Measurements from ENCODE around the gene ZFAND2B. TPM values are rescaled to one million over a fixed set of nuclear protein-coding genes. Genes with fewer than 3 reads are reported as not detected.

ZFAND2B gene
- total and polyA plus RNA-seq, 2 experiments from 2014 or later = 16.3 to 30.0 TPM

- Histone ChIP-seq H2AFZ (no peak overlapping the region), H3K9me2 (ENCODE audit: insufficient read depth) (no peaks in the 10 kb centered on the region), H4K20me1 (replicated peaks; ENCODE audit: insufficient read depth) (no peaks in the 10 kb centered on the region; the same call in 1 of the 2 replicates), H3K27ac (ENCODE audit: low read depth) (no peak overlapping the region), H3K79me2 (replicated peaks; ENCODE audit: insufficient read depth) (no peaks in the 10 kb centered on the region), H3F3A (replicated peaks; ENCODE audit: low read depth) (0 out of 2 replicates have a peak, but pooled peaks cover 3% of the 10 kb centered on the region), H3K4me3 (no peak overlapping the region), H3K36me3 (ENCODE audit: insufficient read depth) (no peaks in the 10 kb centered on the region), H3K4me2 (no peak overlapping the region), H3K27me3 (ENCODE audit: insufficient read depth) (no peaks in the 10 kb centered on the region), H3K4me1 (ENCODE audit: insufficient read depth) (no peaks in the 10 kb centered on the region)
- no peaks in the 10 kb centered on the region for H3K27me3 Mint-ChIP-seq (ENCODE audit: insufficient read depth, low read depth, poor library complexity)
- ATAC-seq = no peak
- H3K4me1 Mint-ChIP-seq = no peaks in the 10 kb centered on the region
- H3K27ac Mint-ChIP-seq = no peak overlapping the region
- no peak for DNase-seq (ENCODE audit: low spot score)
- H3K36me3 Mint-ChIP-seq (ENCODE audit: low read depth) = peaks cover 8% of the 10 kb centered on the region
- TF ChIP-seq ZNF114 (CRISPR knock-in tag; IDR thresholded peaks at IDR 0.05) (no peak), JUNB (IDR thresholded peaks at IDR 0.05; ENCODE audit: unreplicated experiment) (no peak), EZH2 (IDR thresholded peaks at IDR 0.05; ENCODE audit: low read depth, unreplicated experiment) (no peak), STAT1 (IDR thresholded peaks at IDR 0.05; ENCODE audit: unreplicated experiment) (no peak), REST (IDR thresholded peaks at IDR 0.05; ENCODE audit: unreplicated experiment) (no peak), CREB1 (CRISPR knock-in tag; IDR thresholded peaks at IDR 0.05; ENCODE audit: low read depth) (no peak), EZH2phosphoT487 (IDR thresholded peaks at IDR 0.05; ENCODE audit: unreplicated experiment) (no peak), ZNF462 (CRISPR knock-in tag; IDR thresholded peaks at IDR 0.05) (no peak), POLR2AphosphoS5 (IDR thresholded peaks at IDR 0.05; ENCODE audit: low read depth) (no peak), NANOG (IDR thresholded peaks at IDR 0.05; ENCODE audit: borderline replicate concordance) (no peak), CTCF (conservative IDR thresholded peaks at IDR 0.05; ENCODE audit: low read depth in 2 of 2) (no peak), ZNF331 (CRISPR knock-in tag; IDR thresholded peaks at IDR 0.05; ENCODE audit: low read depth) (no peak), ETS1 (IDR thresholded peaks at IDR 0.05) (no peak)
- H3K4me3 Mint-ChIP-seq = no peak overlapping the region
- H3K9me3 Mint-ChIP-seq = no peaks in the 10 kb centered on the region; the same call in 2 of the 3 replicates
These were observed 19.7 kb upstream of the ZFAND2B start for GRCh38 chr2:219186754-219187456.

Measured in GM23338 (cell line).